OCI-LY1 (cell line): ENCODE measurements around the gene PCSK6.

ENCODE experiments used
- CTCF ChIP-seq: fragments of 200-600 bp; sonication (generic), shearing (Covaris generic); IDR thresholded peaks from 2 replicates; pipeline ENCODE4 v1.5.1; 2017; ENCODE audit warnings: mild to moderate bottlenecking, antibody characterized with exemption, low read length, moderate library complexity, mixed read lengths
- EZH2 ChIP-seq: fragments of 200-600 bp; sonication (generic), shearing (Covaris generic); IDR thresholded peaks from 2 replicates; pipeline ENCODE4 v1.8.0; 2017; ENCODE audit warnings: borderline replicate concordance, mixed run types, mild to moderate bottlenecking, antibody characterized with exemption, low read length, moderate library complexity, mixed read lengths

GRCh38 chr15:101514318-101514717 is 24.8 kb upstream of the PCSK6 start:
- no peak for TF ChIP-seq CTCF
- no peak for TF ChIP-seq EZH2
